Hematopoietic multipotent progenitor cell treated with erythropoietin and hydrocortisone succinate and interleukin-3 and kit ligand, for 4 days (in vitro differentiated cells): ENCODE data around the gene DMXL2.

Experiments used
- DNase-seq: peaks from one replicate; pipeline ENCODE4 v3.0.0-alpha.2; 2015

DMXL2 gene

GRCh38 chr15:51401872-51402517, 220.6 kb downstream of the DMXL2 start:
- peak; percentile 53 for DNase-seq

GRCh38 chr15:51401051-51401780, 221.4 kb downstream of the DMXL2 start:
- no peak for DNase-seq

GRCh38 chr15:51398626-51399025, 223.9 kb downstream of the DMXL2 start:
- DNase-seq, result no peak
